Mammary epithelial cell (primary cell): Measurements from ENCODE around the gene PLEKHG4B.

Experiments used
- EZH2 ChIP-seq: IDR thresholded peaks from 2 replicates; pipeline ENCODE4 v1.6.1; 2012; ENCODE audit warnings: low read length, inconsistent platforms, borderline replicate concordance
- TF ChIP-seq, protein P1 (sequence below), 2 donors: IDR thresholded peaks in 1 of 2; conservative IDR thresholded peaks in 1 of 2; 2 replicates each; pipeline ENCODE4 v1.5.1; 2011 to 2012; ENCODE audit warnings: inconsistent platforms in 2 of 2, low read length in 2 of 2, mild to moderate bottlenecking in 2 of 2, control low read depth in 1 of 2, low read depth in 1 of 2; ENCODE audit not compliant: insufficient read depth in 1 of 2; ENCODE audit errors: extremely low read depth in 1 of 2

- TF ChIP-seq, protein P1, sequence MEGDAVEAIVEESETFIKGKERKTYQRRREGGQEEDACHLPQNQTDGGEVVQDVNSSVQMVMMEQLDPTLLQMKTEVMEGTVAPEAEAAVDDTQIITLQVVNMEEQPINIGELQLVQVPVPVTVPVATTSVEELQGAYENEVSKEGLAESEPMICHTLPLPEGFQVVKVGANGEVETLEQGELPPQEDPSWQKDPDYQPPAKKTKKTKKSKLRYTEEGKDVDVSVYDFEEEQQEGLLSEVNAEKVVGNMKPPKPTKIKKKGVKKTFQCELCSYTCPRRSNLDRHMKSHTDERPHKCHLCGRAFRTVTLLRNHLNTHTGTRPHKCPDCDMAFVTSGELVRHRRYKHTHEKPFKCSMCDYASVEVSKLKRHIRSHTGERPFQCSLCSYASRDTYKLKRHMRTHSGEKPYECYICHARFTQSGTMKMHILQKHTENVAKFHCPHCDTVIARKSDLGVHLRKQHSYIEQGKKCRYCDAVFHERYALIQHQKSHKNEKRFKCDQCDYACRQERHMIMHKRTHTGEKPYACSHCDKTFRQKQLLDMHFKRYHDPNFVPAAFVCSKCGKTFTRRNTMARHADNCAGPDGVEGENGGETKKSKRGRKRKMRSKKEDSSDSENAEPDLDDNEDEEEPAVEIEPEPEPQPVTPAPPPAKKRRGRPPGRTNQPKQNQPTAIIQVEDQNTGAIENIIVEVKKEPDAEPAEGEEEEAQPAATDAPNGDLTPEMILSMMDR (conservative IDR thresholded peaks at IDR 0.05 in 1 of 2, IDR thresholded peaks at IDR 0.05 in 1 of 2; ENCODE audit: extremely low read depth in 1 of 2, insufficient read depth in 1 of 2, low read depth in 1 of 2, low read length in 2 of 2), result no peak
- TF ChIP-seq EZH2, result no peak
Observed at GRCh38 chr5:129820-130219, 37.9 kb downstream of the PLEKHG4B start.
